Fibroblast of the aortic adventitia (primary cell): Measurements from ENCODE around the gene RHOU. TPM values are rescaled to one million over a fixed set of nuclear protein-coding genes. Genes with fewer than 3 reads are reported as not detected.
"Not testable (repeated sequence)": the region's sequence is repeated elsewhere in the genome, so short reads cannot be mapped to it uniquely, and the experiment has no call there.

Experiments
- DNase-seq: peaks from one replicate; pipeline ENCODE4 v3.0.0-alpha.2; 2010; ENCODE audit warnings: low read depth
- H3K4me3 ChIP-seq: 2 replicates; pipeline ENCODE4 v1.5.1; 2011; ENCODE audit warnings: low read depth, mild to moderate bottlenecking, control low read depth, low read length, moderate library complexity
- total RNA-seq: library from RNA; depleted of rRNA; stranded (reverse); fragments of >200 nt; gene quantifications from 2 replicates; pipeline ENCODE4 v1.2.3, GENCODE V29; 2012; ENCODE audit warnings: low replicate concordance
- TF ChIP-seq, protein P1 (sequence below): IDR thresholded peaks from 2 replicates; pipeline ENCODE4 v1.5.1; 2011; ENCODE audit warnings: mild to moderate bottlenecking, low read length, control low read depth, inconsistent platforms; ENCODE audit not compliant: insufficient read depth

The RHOU gene
- total RNA-seq, 1 donor, result 4.2 TPM

DNA sequence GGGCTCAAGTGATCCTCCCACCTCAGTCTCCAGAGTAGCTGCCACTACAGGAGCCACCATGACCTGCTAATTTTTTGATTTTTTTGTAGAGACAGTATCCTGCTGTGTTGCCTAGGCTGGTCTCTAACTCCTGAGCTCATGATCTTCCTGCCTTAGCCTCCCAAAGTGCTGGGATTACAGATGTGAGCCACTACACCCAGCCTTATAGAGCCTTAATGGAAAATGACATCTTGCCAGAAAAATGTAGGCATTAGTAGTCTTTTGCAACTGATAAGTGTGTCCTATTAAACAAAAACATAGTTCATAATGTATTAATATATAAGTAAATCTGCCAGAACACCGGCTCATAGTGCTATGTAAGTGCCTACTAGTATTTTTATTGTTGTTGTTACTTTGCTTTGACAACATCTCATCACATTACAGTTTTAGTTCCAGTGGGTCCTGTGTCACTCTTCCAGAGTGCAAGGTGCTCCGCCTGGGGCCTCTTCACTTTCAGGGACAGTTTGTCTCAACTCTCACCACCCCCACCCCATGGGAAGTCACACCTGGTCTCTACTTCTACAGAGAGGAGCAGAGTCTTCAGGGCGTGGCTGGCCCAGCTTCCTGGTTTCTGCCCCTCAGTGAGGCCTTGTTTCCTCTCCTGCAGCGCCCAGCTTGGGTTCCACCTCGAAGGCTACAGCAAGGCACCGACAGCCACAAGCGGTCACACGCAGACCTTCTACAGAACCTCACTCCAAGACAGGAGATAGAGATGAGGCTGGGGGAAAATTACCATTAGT, 30.1 kb downstream of the RHOU start:
- DNase-seq, result no peak
- no peak overlapping the region for H3K4me3 ChIP-seq
- TF ChIP-seq, protein P1, sequence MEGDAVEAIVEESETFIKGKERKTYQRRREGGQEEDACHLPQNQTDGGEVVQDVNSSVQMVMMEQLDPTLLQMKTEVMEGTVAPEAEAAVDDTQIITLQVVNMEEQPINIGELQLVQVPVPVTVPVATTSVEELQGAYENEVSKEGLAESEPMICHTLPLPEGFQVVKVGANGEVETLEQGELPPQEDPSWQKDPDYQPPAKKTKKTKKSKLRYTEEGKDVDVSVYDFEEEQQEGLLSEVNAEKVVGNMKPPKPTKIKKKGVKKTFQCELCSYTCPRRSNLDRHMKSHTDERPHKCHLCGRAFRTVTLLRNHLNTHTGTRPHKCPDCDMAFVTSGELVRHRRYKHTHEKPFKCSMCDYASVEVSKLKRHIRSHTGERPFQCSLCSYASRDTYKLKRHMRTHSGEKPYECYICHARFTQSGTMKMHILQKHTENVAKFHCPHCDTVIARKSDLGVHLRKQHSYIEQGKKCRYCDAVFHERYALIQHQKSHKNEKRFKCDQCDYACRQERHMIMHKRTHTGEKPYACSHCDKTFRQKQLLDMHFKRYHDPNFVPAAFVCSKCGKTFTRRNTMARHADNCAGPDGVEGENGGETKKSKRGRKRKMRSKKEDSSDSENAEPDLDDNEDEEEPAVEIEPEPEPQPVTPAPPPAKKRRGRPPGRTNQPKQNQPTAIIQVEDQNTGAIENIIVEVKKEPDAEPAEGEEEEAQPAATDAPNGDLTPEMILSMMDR, result no peak

DNA sequence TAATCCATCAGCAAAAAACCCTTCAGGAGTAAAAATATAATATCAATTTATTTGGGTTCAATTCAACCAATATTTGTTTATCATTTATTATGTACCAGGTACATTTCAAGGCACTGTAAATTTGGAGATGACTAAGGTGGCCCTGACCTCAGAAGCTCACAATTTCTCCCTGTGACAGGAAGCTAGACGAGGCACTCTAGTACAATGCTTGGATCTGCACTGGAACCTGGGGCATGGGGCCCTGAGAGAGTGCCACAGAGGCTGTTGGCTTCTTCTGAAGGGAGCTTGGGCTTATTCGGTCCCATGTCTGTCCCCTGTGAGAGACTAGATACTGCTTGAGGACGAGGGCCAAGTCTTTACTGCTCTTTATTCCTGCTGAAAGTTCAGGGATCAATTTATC, 31.5 kb downstream of the RHOU start:
- TF ChIP-seq, protein P1, result no peak
- DNase-seq, result no peak
- no peak overlapping the region for H3K4me3 ChIP-seq

DNA sequence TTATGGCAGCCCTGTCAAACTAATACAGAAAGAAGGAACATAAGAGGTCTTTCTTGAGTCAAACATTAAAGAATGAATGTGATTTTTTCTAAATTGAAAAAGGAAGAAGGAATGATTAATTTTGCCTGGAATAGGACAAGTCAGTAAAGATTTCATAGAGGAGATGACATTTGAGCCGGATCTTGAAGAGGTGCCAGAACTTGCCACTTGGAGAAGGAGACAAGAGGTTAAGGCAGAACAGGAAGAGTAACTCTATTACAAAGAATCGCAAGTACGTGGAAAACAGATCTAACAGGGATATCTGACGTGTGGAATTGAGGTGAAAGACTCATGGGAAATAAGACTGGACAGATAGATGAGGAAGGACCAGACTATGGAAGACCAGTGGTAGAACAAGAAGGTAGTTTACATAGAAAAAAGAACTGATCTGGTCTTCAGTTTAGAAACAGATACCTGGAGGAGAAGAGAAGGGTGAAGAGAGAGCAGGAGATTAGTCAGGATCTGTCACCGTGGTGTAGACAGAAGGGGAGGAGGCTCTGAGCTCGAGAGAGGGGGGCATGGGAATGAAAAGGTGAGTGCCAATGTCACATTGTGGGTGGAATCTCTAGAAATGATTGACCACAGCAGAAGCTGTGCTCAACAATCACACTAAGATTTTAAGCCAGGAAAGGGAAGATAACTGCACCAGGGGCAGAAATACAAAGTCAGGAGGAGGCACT, 32.5 kb downstream of the RHOU start:
- TF ChIP-seq, protein P1, result no peak
- no peak overlapping the region for H3K4me3 ChIP-seq
- DNase-seq, result no peak

DNA sequence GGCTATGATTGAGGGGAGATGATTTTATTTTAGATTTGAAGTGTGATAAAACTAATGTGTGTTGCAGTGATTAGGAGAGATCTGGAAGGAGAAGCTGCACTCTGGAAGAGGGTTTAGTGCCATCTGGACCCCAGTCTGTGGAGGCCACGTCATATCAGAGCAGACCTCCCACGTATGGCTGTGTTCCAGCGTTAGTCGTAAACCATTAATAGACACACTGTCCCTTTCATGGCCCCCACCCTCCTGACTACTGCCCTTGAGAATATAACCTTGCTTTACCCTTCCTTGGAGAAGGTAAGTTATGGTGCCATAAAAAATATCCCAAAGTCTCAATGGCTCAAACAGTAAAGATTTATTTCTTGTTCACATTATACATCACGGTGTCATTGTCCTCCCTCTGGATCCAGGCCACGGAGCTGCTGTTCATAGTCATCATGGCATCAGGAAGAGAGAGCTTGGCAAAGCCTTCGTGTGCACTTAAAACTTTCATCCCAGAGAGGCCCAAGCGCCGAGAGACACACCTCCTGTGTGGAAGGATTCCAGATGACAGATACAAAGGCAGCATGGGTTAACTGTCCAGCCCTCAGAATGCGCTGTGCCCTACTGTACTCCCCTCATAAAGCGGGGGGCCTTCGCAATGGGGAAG, 33.2 kb downstream of the RHOU start:
- TF ChIP-seq, protein P1, result no peak
- DNase-seq, result no peak
- no peak overlapping the region for H3K4me3 ChIP-seq

DNA sequence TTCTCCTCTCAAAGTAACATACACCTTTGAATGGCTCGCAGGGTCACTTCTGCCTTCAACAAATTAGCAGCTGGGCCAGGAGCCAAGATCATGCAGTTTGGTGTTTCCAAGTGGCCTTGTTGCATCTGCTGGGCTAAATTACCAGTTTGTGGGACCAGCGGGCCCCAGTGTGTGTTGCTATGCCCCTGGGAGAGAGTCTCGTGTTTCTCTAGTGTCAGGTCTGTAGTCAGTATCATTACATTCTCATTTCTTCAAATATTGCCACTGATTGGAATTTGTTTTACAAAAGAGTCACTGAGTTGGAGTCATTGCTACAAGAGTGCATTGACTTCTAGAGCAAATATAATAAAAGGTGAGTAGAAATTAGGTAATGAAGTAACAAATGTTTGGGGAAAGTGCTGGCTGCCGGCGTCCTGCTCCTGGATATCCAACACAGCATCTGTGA, 35.5 kb downstream of the RHOU start:
- no peak overlapping the region for H3K4me3 ChIP-seq
- no peak for DNase-seq
- TF ChIP-seq, protein P1, result no peak

DNA sequence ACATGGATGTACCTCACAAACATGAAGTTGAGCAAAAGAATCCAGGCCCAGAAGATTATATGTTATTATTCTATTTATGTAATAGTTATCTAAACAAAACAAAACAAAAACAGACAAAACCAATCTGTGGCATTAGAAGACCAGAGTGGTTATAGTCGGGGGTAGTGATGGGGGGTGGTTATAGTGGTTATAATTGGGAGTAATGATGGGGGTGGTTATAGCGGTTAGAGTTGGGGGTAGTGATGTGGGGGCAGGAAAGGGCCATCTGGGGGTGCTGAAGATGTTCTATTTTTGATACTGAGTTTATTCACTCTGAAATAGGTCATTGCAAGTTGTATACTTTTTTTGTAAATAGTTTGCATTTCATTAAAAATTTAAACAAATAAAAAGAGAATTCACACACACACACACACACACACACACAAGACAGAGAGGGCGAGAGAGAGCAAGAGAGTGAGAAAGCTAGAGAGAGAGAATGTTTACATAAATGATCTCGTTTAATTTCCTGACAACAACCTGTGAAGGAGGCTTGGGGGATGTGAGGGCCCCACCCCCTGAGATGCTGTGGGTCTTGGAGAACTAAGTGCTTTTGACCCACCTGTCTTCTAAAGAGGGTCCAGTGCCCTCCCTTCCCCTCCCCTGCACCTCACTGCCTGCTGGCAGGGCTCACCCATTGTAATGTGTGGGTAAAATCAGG, 37.4 kb downstream of the RHOU start:
- no peak for DNase-seq
- TF ChIP-seq, protein P1, result no peak
- H3K4me3 ChIP-seq, result no peak overlapping the region

DNA sequence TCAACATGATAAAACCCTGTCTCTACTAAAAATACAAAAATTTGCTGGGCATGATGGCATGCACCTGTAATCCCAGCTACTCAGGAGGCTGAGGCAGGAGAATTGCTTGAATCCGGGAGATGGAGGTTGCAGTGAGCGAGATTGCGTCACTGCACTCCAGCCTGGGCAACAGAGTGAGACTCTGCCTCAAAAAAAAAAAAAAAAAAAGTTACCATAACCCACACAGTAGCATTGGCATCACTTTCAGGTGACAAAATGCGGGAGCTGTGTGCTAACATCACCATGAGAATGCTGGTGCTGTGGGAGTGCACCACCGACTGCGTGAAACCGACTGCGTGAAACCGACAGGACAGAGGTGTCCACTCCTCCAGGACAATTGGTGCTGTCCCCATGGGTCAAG, 40.7 kb downstream of the RHOU start:
- H3K4me3 ChIP-seq, DNase-seq: not testable (repeated sequence)
